Lung (tissue), 12 donors: Measurements from ENCODE around the gene CXCR5. TPM values are rescaled to one million over a fixed set of nuclear protein-coding genes. Genes with fewer than 3 reads are reported as not detected.
A peak's percentile ranks its signal among the peaks of the same experiment; 100 is the strongest.

Source experiments
- ATAC-seq: fragments of 200-7000 bp; cut with Tn5 transposase; one replicate; pipeline ENCODE4 v1.9.1; 2020; ENCODE audit warnings: moderate number of reproducible peaks; ENCODE audit not compliant: insufficient read depth, low FRiP score
- DNase-seq, 3 donors: peaks; one replicate each; pipeline ENCODE4 v3.0.0-alpha.2; 2013 to 2017
- H3K27ac ChIP-seq, 2 donors: one replicate each; pipeline ENCODE4 v1.5.1; 2013; ENCODE audit warnings: mild to moderate bottlenecking in 2 of 2, moderate library complexity in 2 of 2, control low read depth in 1 of 2, inconsistent platforms in 1 of 2, low read depth in 1 of 2, low read length in 1 of 2
- H3K27me3 ChIP-seq, 3 donors: one replicate each; pipeline ENCODE4 v1.5.1; 2013; ENCODE audit warnings: low read length in 2 of 3; ENCODE audit not compliant: control insufficient read depth in 3 of 3, insufficient read depth in 3 of 3
- H3K36me3 ChIP-seq, 4 donors: one replicate each; pipeline ENCODE4 v1.5.1; 2013; ENCODE audit warnings: low read length in 4 of 4, mild to moderate bottlenecking in 1 of 4, moderate library complexity in 1 of 4; ENCODE audit not compliant: control insufficient read depth in 4 of 4, insufficient read depth in 4 of 4
- H3K4me1 ChIP-seq, 5 donors: one replicate each; pipeline ENCODE4 v1.5.1; 2013; ENCODE audit warnings: low read length in 5 of 5, mild to moderate bottlenecking in 2 of 5, moderate library complexity in 1 of 5; ENCODE audit not compliant: control insufficient read depth in 5 of 5, insufficient read depth in 5 of 5
- H3K4me3 ChIP-seq: one replicate; pipeline ENCODE4 v1.5.1; 2013; ENCODE audit warnings: mild to moderate bottlenecking, control low read depth, moderate library complexity
- H3K9ac ChIP-seq, 2 donors: one replicate each; pipeline ENCODE4 v1.5.1; 2013; ENCODE audit warnings: low read length in 2 of 2, control low read depth in 1 of 2; ENCODE audit not compliant: insufficient read depth in 1 of 2
- H3K9me3 ChIP-seq, 4 donors: one replicate each; pipeline ENCODE4 v1.5.1; 2013; ENCODE audit warnings: low read length in 3 of 4, mild to moderate bottlenecking in 1 of 4, moderate library complexity in 1 of 4; ENCODE audit not compliant: control insufficient read depth in 4 of 4, insufficient read depth in 3 of 4
- CTCF ChIP-seq: IDR thresholded peaks from 2 replicates; pipeline ENCODE4 v1.5.1; 2012; ENCODE audit warnings: mild to moderate bottlenecking; ENCODE audit errors: control extremely low read depth, extremely low read depth
- WGBS, 2 donors: extraction: QIAGEN DNeasy Blood & Tissue Kit; methylation state at CpG; one replicate each; pipeline ENCODE4 v1.1.7; 2013; 5-methylcytosine and 5-hydroxymethylcytosine counted together
- polyA plus RNA-seq, 2 donors: library from polyadenylated mRNA; stranded (reverse); fragments of 200-250 nt; gene quantifications; one replicate each; pipeline ENCODE4 v1.2.1, GENCODE V29; 2013
- total RNA-seq, 2 donors: library from RNA; depleted of rRNA in 1 of 2; stranded (reverse); fragments of >200 nt in 1 of 2; gene quantifications; one replicate each; pipeline ENCODE4 v1.2.1, GENCODE V29; 2014 to 2021
- donor health status: control.
- donor health status: control.
- donor health status: Bipolar disorder and iron deficiency.
- donor health status: healthy.
- donor health status: DM: yes; HTN: yes; CAD: no.

The CXCR5 gene
- total and polyA plus RNA-seq, 4 donors: 0.16 to 0.65 (median 0.48) TPM; not detected in 1

- H3K36me3 ChIP-seq: no peaks in the 10 kb centered on the region
- WGBS, 2 donors: 75 to 84% methylated on average over 17 of the region's 17 CpGs
- DNase-seq: no peak
- no peak for ATAC-seq
- H3K4me1 ChIP-seq: peaks cover 0 to 15% (median 5%) of the 10 kb centered on the region in 5 donors
- no peaks in the 10 kb centered on the region for H3K27me3 ChIP-seq
- no peak overlapping the region for H3K9ac ChIP-seq
- no peak overlapping the region for H3K27ac ChIP-seq
- no peak for TF ChIP-seq CTCF
- H3K4me3 ChIP-seq: no peak overlapping the region
- H3K9me3 ChIP-seq: no peaks in the 10 kb centered on the region
Observed at GRCh38 chr11:118872403-118872821, 11.3 kb upstream of the CXCR5 start.

- DNase-seq (no peak), ATAC-seq (no peak)
- WGBS, 2 donors: 77 to 93% methylated on average over 4 of the region's 4 CpGs
Observed at GRCh38 chr11:118873804-118874203, 9.9 kb upstream of the CXCR5 start.

GRCh38 chr11:118876286-118876685, 7.4 kb upstream of the CXCR5 start:
- no peaks in the 10 kb centered on the region for H3K9me3 ChIP-seq
- no peaks in the 10 kb centered on the region for H3K36me3 ChIP-seq
- peak overlapping the region in 1 of 2 donors; percentile 5 for H3K27ac ChIP-seq
- H3K4me1 ChIP-seq: no peaks in the 10 kb centered on the region
- no peaks in the 10 kb centered on the region for H3K27me3 ChIP-seq
- TF ChIP-seq CTCF: no peak
- ATAC-seq (no peak), DNase-seq (no peak)
- no peak overlapping the region for H3K4me3 ChIP-seq
- no peak overlapping the region for H3K9ac ChIP-seq
- WGBS, 2 donors: 80 to 81% methylated on average over 10 of the region's 10 CpGs

More at GRCh38 chr11:118873804-118874203, 9.9 kb upstream of the CXCR5 start:
- Histone ChIP-seq H3K27me3 (no peaks in the 10 kb centered on the region), H3K4me1 (peaks cover 0 to 15% (median 5%) of the 10 kb centered on the region in 5 donors), H3K4me3 (no peak overlapping the region), H3K36me3 (no peaks in the 10 kb centered on the region), H3K27ac (no peak overlapping the region), H3K9ac (no peak overlapping the region), H3K9me3 (no peaks in the 10 kb centered on the region)
- TF ChIP-seq CTCF: no peak

- ATAC-seq (no peak), DNase-seq (no peak)
- H3K9ac ChIP-seq: no peak overlapping the region
- H3K27me3 ChIP-seq: no peaks in the 10 kb centered on the region
- no peak overlapping the region for H3K27ac ChIP-seq
- H3K4me1 ChIP-seq: no peaks in the 10 kb centered on the region
- H3K4me3 ChIP-seq: no peak overlapping the region
- no peak for TF ChIP-seq CTCF
- no peaks in the 10 kb centered on the region for H3K36me3 ChIP-seq
- WGBS, 2 donors: 90 to 92% methylated on average over 11 of the region's 11 CpGs
- H3K9me3 ChIP-seq: no peaks in the 10 kb centered on the region
Observed at GRCh38 chr11:118877487-118878162, 6.1 kb upstream of the CXCR5 start.
